Transverse colon (tissue), 3 donors: Measurements from ENCODE around the gene CFAP54.

ENCODE experiments used
- CTCF ChIP-seq, 5 experiments: fragments of 200-600 bp in 3 of 5; fragments of 450-650 bp in 2 of 5; sonication (generic) in 3 of 5; IDR thresholded peaks; 1 replicate in 2 of 5; 2 replicates in 3 of 5; pipeline ENCODE4 v1.5.1; 2016 to 2017; ENCODE audit warnings: antibody characterized with exemption in 5 of 5, inconsistent platforms in 3 of 5, mild to moderate bottlenecking in 2 of 5, moderate library complexity in 1 of 5
- EP300 ChIP-seq: sonication (generic); formaldehyde crosslinking; IDR thresholded peaks from one replicate; pipeline ENCODE4 v1.6.1; 2017; ENCODE audit warnings: antibody characterized with exemption, low read depth

DNA sequence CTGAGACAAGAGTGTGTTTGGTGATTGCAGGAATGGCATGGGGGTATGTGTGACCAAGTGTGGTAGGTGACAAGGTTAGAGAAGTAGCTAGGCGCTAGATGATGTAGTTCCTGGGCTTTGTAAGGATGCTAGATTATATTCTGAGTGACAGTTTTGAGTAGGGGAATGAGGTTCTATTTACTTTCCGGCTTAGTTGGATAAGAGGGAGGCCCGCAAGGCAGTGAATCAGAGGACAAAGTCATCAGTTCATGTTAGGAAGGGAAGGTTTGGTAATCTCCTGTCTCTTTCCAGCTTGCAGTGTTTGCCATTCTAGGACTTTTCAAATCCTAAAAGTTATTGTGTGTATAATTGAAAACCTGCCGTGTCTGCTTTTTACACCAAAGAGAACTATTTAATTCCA, 45.0 kb downstream of the CFAP54 start:
- TF ChIP-seq CTCF (IDR thresholded peaks at IDR 0.05) (no peak), EP300 (no peak)
